ENCODE data around the gene RPRD1A.
"Not testable (repeated sequence)": the region's sequence is repeated elsewhere in the genome, so short reads cannot be mapped to it uniquely, and the experiment has no call there.

Gene RPRD1A

GRCh38 chr18:35968278-35968880 is 99.0 kb downstream of the RPRD1A start:
- no peak for DNase-seq (ENCODE audit: low spot score)

GRCh38 chr18:35967866-35968265 is 99.5 kb downstream of the RPRD1A start:
- DNase-seq (ENCODE audit: low spot score) = not testable (repeated sequence)

GRCh38 chr18:35964319-35964718 is 103.0 kb downstream of the RPRD1A start:
- DNase-seq (ENCODE audit: low spot score) = no peak

- DNase-seq (ENCODE audit: low spot score) = no peak
Observed at GRCh38 chr18:35962320-35962719, 105.0 kb downstream of the RPRD1A start.

GRCh38 chr18:35956226-35956625 is 111.1 kb downstream of the RPRD1A start:
- no peak for DNase-seq (ENCODE audit: low spot score)

DNA sequence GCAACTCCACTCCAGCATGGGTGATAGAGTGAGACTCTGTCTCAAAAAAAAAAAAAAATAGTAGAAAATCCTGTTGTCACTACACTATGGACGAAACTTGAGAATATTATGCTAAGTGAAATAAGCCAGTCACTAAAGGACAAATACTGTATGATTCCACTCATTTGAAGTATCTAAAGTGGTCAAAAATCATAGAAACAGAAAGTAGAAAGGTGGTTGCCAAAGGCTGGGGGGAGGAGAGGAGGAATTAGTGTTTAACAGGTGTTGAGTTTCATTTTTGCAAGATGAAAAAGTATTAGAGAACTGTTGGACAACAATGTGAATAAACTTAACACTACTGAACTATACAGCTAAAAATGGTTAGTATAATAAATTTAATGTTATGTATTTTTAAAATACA is 113.7 kb downstream of the RPRD1A start:
- DNase-seq (ENCODE audit: low spot score) = no peak

DNA sequence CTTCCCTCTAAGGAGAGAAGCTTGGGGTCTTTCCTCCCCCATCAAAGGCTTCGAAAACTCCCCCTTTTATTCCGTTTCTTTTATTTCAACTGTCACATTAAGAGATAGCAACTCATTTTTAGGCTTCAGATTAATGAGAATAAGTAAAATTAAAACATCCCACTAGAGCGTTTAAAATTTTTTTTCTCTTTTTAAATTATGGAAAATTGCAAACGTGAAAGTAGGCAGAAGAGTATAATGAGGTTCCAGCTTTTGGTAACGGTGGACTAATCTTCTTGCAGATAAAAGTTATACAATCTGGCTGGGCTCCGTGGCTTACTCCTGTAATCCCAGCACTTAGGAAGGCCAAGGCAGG is 116.8 kb downstream of the RPRD1A start:
- no peak for DNase-seq (ENCODE audit: low spot score)

GRCh38 chr18:35949903-35950627 is 117.3 kb downstream of the RPRD1A start:
- peak; percentile 65 for DNase-seq (ENCODE audit: low spot score)

DNA sequence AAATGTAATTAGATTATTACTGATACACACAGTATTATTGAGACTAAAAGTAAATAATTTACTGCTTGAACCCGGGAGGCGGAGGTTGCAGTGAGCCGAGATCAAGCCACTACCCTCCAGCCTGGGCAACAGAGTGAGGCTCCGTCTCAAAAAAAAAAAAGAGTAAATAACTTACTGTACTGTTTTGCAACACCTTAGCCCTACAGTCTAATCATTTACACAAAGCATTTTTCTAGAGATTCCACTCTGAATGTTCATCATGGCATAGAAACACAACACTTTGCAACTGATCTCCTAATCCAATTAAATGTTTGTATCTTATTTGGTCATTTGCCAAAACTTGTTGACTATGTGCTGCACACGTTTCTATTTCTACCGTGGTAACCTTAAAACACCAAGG is 118.3 kb downstream of the RPRD1A start:
- no peak for DNase-seq (ENCODE audit: low spot score)

DNA sequence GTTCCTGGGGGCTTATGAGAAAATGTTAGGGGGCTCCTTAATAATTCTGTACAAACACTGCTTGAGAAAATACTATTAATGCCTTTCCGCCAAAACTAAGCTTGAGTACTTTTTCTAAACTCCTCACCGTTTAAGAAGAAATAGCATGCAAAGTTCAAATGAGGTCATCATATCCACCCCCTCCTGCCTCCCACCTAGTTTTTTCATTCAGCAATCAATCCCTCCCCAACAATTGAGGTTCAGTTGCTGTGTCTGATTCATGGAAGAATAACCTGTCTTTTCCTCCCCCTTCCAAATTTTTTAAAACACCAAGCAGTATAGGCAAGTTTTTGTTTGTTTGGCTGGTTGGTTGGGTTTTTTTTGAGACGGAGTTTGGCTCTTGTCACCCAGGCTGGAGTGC is 119.3 kb downstream of the RPRD1A start:
- DNase-seq (ENCODE audit: low spot score) = no peak

DNA sequence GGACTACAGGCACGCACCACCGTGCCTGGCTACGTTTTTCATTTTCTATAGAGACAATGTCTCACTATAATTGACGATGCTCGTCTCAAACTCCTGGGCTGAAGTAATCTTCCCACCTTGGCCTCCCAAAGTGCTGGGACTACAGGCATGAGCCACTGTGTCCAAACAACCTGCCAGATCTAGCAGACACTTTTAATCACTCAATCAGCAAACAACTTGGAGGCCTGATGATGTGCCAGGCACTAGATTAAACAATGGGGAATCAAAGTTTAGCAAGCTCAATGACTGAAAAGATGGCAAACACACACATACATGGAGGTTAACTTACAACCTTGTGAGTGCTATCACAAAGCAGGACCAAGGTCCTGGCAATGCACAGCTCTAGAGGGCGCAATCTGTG is 124.7 kb downstream of the RPRD1A start:
- no peak for DNase-seq (ENCODE audit: low spot score)

DNA sequence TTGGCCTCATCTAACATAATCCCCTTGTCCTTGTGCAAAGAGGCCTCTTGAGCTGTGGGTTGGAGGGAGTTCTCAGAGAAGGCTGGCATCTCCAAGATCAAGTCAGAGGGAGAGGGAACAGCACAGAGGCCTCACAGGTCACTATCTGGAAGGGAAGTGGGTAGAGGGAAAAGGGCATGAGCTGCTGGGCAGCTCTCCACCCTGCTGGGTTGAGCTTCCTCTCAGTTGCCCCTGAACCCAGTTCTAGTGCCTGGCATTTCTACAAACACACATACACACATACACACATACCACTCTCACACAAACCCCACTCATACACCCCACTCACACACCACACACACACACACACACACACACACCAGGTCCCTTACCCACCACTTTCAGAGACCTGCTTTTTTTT is 125.2 kb downstream of the RPRD1A start:
- DNase-seq (ENCODE audit: low spot score) = no peak

GRCh38 chr18:35941299-35941698 is 126.1 kb downstream of the RPRD1A start:
- no peak for DNase-seq (ENCODE audit: low spot score)

All from pons (tissue), 1 donor.